ENCODE measurements around the gene TM9SF1.
"Not testable (repeated sequence)": the region's sequence is repeated elsewhere in the genome, so short reads cannot be mapped to it uniquely, and the experiment has no call there.

Gene TM9SF1

GRCh38 chr14:24222987-24223386 is 27.7 kb upstream of the TM9SF1 start:
- not testable (repeated sequence) for DNase-seq

GRCh38 chr14:24219521-24219920 is 24.3 kb upstream of the TM9SF1 start:
- no peak for DNase-seq

GRCh38 chr14:24219080-24219479 is 23.8 kb upstream of the TM9SF1 start:
- no peak for DNase-seq

GRCh38 chr14:24216876-24217275 is 21.6 kb upstream of the TM9SF1 start:
- DNase-seq: not testable (repeated sequence)

- no peak for DNase-seq
Measured at GRCh38 chr14:24216345-24216699, 21.1 kb upstream of the TM9SF1 start.

- peak; percentile 92 for DNase-seq
Measured at GRCh38 chr14:24215495-24216344, 20.5 kb upstream of the TM9SF1 start, which contains the start of gene MDP1. Gene MDP1, minus strand, starts transcription at chr14:24216066. Its CDS starts 111 bp downstream, at chr14:24215955.

GRCh38 chr14:24213866-24214662 is 18.8 kb upstream of the TM9SF1 start:
- no peak for DNase-seq

- peak; percentile 97 to 98 for DNase-seq
Measured at GRCh38 chr14:24212924-24213865, 18.0 kb upstream of the TM9SF1 start, which contains the start of gene CHMP4A. Gene CHMP4A, minus strand, starts transcription at chr14:24213488. Its CDS starts 49 bp downstream, at chr14:24213439.

- DNase-seq: no peak
Measured at GRCh38 chr14:24211311-24211710, 16.1 kb upstream of the TM9SF1 start.

- no peak for DNase-seq
Measured at GRCh38 chr14:24207625-24208024, 12.4 kb upstream of the TM9SF1 start.

GRCh38 chr14:24207104-24207551 is 11.9 kb upstream of the TM9SF1 start:
- DNase-seq: peak in 1 of 2 donors; percentile 37

- no peak for DNase-seq
Measured at GRCh38 chr14:24206260-24207103, 11.2 kb upstream of the TM9SF1 start.

- DNase-seq: no peak
Measured at GRCh38 chr14:24204163-24205146, 9.2 kb upstream of the TM9SF1 start.

- not testable (repeated sequence) for DNase-seq
Measured at GRCh38 chr14:24203249-24203886, 8.1 kb upstream of the TM9SF1 start.

GRCh38 chr14:24202538-24202937 is 7.3 kb upstream of the TM9SF1 start:
- not testable (repeated sequence) for DNase-seq

GRCh38 chr14:24198814-24199524 is 3.7 kb upstream of the TM9SF1 start:
- DNase-seq: no peak

GRCh38 chr14:24197056-24197450 is 1.8 kb upstream of the TM9SF1 start:
- DNase-seq: no peak

- DNase-seq: no peak
Measured at GRCh38 chr14:24196071-24197055, 1.1 kb upstream of the TM9SF1 start.

Measured in CD4-positive, alpha-beta T cell treated with Interleukin-4 for 1 hour (primary cell).